Fibroblast of mammary gland (primary cell): ENCODE results near the gene NTM.
"Not testable (repeated sequence)": the region's sequence is repeated elsewhere in the genome, so short reads cannot be mapped to it uniquely, and the experiment has no call there.

ENCODE experiments used
- DNase-seq: peaks from one replicate; pipeline ENCODE4 v3.0.0-alpha.2; 2010; ENCODE audit warnings: low read depth
- H3K4me3 ChIP-seq: 2 replicates; pipeline ENCODE4 v1.5.1; 2011; ENCODE audit warnings: low read depth, mild to moderate bottlenecking, low read length, moderate library complexity; ENCODE audit not compliant: control insufficient read depth
- TF ChIP-seq, protein P1 (sequence below): conservative IDR thresholded peaks from 2 replicates; pipeline ENCODE4 v1.5.1; 2011; ENCODE audit warnings: low read depth, low read length, inconsistent platforms; ENCODE audit not compliant: control insufficient read depth, insufficient read depth

NTM gene

GRCh38 chr11:131674051-131674755, 303.8 kb downstream of the NTM start:
- no peak overlapping the region for H3K4me3 ChIP-seq
- DNase-seq = peak; percentile 73
- TF ChIP-seq, protein P1, sequence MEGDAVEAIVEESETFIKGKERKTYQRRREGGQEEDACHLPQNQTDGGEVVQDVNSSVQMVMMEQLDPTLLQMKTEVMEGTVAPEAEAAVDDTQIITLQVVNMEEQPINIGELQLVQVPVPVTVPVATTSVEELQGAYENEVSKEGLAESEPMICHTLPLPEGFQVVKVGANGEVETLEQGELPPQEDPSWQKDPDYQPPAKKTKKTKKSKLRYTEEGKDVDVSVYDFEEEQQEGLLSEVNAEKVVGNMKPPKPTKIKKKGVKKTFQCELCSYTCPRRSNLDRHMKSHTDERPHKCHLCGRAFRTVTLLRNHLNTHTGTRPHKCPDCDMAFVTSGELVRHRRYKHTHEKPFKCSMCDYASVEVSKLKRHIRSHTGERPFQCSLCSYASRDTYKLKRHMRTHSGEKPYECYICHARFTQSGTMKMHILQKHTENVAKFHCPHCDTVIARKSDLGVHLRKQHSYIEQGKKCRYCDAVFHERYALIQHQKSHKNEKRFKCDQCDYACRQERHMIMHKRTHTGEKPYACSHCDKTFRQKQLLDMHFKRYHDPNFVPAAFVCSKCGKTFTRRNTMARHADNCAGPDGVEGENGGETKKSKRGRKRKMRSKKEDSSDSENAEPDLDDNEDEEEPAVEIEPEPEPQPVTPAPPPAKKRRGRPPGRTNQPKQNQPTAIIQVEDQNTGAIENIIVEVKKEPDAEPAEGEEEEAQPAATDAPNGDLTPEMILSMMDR = peak; percentile 97

- DNase-seq = peak; percentile 72
- no peak overlapping the region for H3K4me3 ChIP-seq
- TF ChIP-seq, protein P1 = no peak
Observed at GRCh38 chr11:131675121-131675888, 304.9 kb downstream of the NTM start.

- no peak overlapping the region for H3K4me3 ChIP-seq
- TF ChIP-seq, protein P1 = no peak
- DNase-seq = no peak
Observed at GRCh38 chr11:131677828-131678470, 307.5 kb downstream of the NTM start.

GRCh38 chr11:131678658-131679340, 308.4 kb downstream of the NTM start:
- TF ChIP-seq, protein P1 = no peak
- no peak for DNase-seq
- no peak overlapping the region for H3K4me3 ChIP-seq

- not testable (repeated sequence) for DNase-seq, H3K4me3 ChIP-seq
Observed at GRCh38 chr11:131680448-131680847, 310.0 kb downstream of the NTM start.

- no peak overlapping the region for H3K4me3 ChIP-seq
- DNase-seq = no peak
- TF ChIP-seq, protein P1 = no peak
Observed at GRCh38 chr11:131681920-131682319, 311.5 kb downstream of the NTM start.
